K562 (cell line): Measurements from ENCODE around the gene ZNF284. TPM values are rescaled to one million over a fixed set of nuclear protein-coding genes. Genes with fewer than 3 reads are reported as not detected.

Experiments used
- ATAC-seq: fragments of 200-7000 bp; cut with Tn5 transposase; 3 replicates; pipeline ENCODE4 v1.9.1; 2020; ENCODE audit warnings: moderate library complexity
- BruUV-seq: library from RNA; stranded (reverse); fragments of 400-500 nt; replicated peaks from 2 replicates; lab custom pipeline; 2021; lab: Mats Ljungman, UMichigan
- CTCF ChIA-PET: fragments of 300-600 bp; formaldehyde crosslinking; extraction: SDS; loops from one replicate; lab custom pipeline; 2021; ENCODE audit warnings: low intra/inter-chr PET ratio; lab: Yijun Ruan, JAX
- POLR2A ChIA-PET: fragments of 300-600, 350-650 bp; sonication (Branson Sonifier 250); formaldehyde crosslinking; extraction: SDS; loops from one replicate; lab custom pipeline; 2021; ENCODE audit warnings: antibody characterized with exemption, inconsistent platforms; lab: Yijun Ruan, JAX
- DNase-seq, 4 experiments: peaks; one replicate each; pipeline versions ENCODE4 v3.0.0 to v3.0.0-alpha.2; 2011 to 2018; ENCODE audit warnings: low spot score in 3 of 4, mixed read lengths in 3 of 4; ENCODE audit errors: extremely low read depth in 1 of 4
- FAIRE-seq: peaks from 2 replicates; lab custom pipeline; 2011; peaks lifted over from hg19 to GRCh38; lab: Jason Lieb, UNC
- H2AFZ ChIP-seq: 2 replicates; pipeline ENCODE4 v1.6.0; 2011; ENCODE audit warnings: low read depth, low read length, control low read depth, inconsistent platforms
- H3K27ac ChIP-seq: fragments of 200-600 bp; 3 replicates; pipeline ENCODE4 v1.8.0; 2011; ENCODE audit warnings: low read depth, mild to moderate bottlenecking, control low read depth, inconsistent platforms, low read length, moderate library complexity, mixed read lengths; ENCODE audit errors: extremely low read depth
- H3K27me3 ChIP-seq, 2 experiments: fragments of 300-600 bp in 1 of 2; 2 replicates in 1 of 2; 3 replicates in 1 of 2; pipeline versions ENCODE4 v1.6.0 to v1.8.0; 2011; ENCODE audit warnings: inconsistent platforms in 2 of 2, low read length in 2 of 2, mild to moderate bottlenecking in 1 of 2, mixed read lengths in 1 of 2, moderate library complexity in 1 of 2; ENCODE audit not compliant: control insufficient read depth in 2 of 2, insufficient read depth in 2 of 2
- H3K36me3 ChIP-seq: fragments of 300-600 bp; 3 replicates; pipeline ENCODE4 v1.8.0; 2011; ENCODE audit warnings: mild to moderate bottlenecking, low read length, inconsistent platforms; ENCODE audit not compliant: control insufficient read depth, insufficient read depth
- H3K4me1 ChIP-seq, 2 experiments: fragments of 200-600 bp in 1 of 2; replicated peaks in 1 of 2; 2 replicates in 1 of 2; 3 replicates in 1 of 2; pipeline versions ENCODE4 v1.5.1 to v1.8.0; 2011; ENCODE audit warnings: inconsistent platforms in 2 of 2, low read length in 2 of 2, mild to moderate bottlenecking in 1 of 2, mixed read lengths in 1 of 2, moderate library complexity in 1 of 2; ENCODE audit not compliant: control insufficient read depth in 2 of 2, insufficient read depth in 2 of 2
- H3K4me2 ChIP-seq: 2 replicates; pipeline ENCODE4 v1.6.1; 2011; ENCODE audit warnings: low read length, control low read depth, inconsistent platforms, mixed read lengths; ENCODE audit not compliant: insufficient read depth
- H3K4me3 ChIP-seq: fragments of 200-600 bp; sonication (generic), shearing (Covaris generic); 2 replicates; pipeline ENCODE4 v1.5.1; 2016; ENCODE audit warnings: control low read depth, inconsistent platforms
- H3K79me2 ChIP-seq: fragments of 200-600 bp; 3 replicates; pipeline ENCODE4 v1.8.0; 2011; ENCODE audit warnings: low read length, inconsistent platforms; ENCODE audit not compliant: control insufficient read depth, insufficient read depth
- H3K9ac ChIP-seq, 2 experiments: 2 replicates each; pipeline versions ENCODE4 v1.6.0 to v1.6.1; 2011; ENCODE audit warnings: low read depth in 2 of 2, low read length in 2 of 2, control low read depth in 1 of 2, inconsistent platforms in 1 of 2, mild to moderate bottlenecking in 1 of 2, mixed read lengths in 1 of 2; ENCODE audit not compliant: insufficient read depth in 1 of 2
- H3K9me1 ChIP-seq: one replicate; pipeline ENCODE4 v1.6.0; 2011; ENCODE audit warnings: inconsistent platforms, mild to moderate bottlenecking, low read length, moderate library complexity; ENCODE audit not compliant: control insufficient read depth, insufficient read depth
- H3K9me3 ChIP-seq: replicated peaks from 2 replicates; pipeline ENCODE4 v1.5.1; 2011; ENCODE audit warnings: low read depth, low read length, inconsistent platforms; ENCODE audit not compliant: control insufficient read depth, insufficient read depth
- H4K20me1 ChIP-seq: replicated peaks from 2 replicates; pipeline ENCODE4 v1.6.1; 2011; ENCODE audit warnings: low read length, inconsistent platforms, mixed read lengths; ENCODE audit not compliant: control insufficient read depth, insufficient read depth
- RBM22 ChIP-seq: fragments of 200-400 bp; formaldehyde crosslinking; IDR thresholded peaks from 2 replicates; pipeline ENCODE4 v1.6.1; 2018; ENCODE audit warnings: low read length, low read depth; ENCODE audit not compliant: poor library complexity, severe bottlenecking
- ZNF75A ChIP-seq: fragments of 450-650 bp; formaldehyde crosslinking; IDR thresholded peaks from 2 replicates; pipeline ENCODE4 v1.4.0; 2020; ENCODE audit warnings: mild to moderate bottlenecking
- WGBS: fragments of 100-300 bp; shearing (Covaris generic); methylation state at CpG from one replicate; pipeline ENCODE4 v1.1.6; 2016; ENCODE audit warnings: low coverage, mixed read lengths; ENCODE audit not compliant: insufficient coverage; ENCODE audit errors: missing lambda C conversion rate; 5-methylcytosine and 5-hydroxymethylcytosine counted together
- in situ Hi-C: fragments of 300-500 bp; cut with MboI; formaldehyde crosslinking; loops from 4 replicates; pipeline ENCODE4 v1.15.0; 2018; ENCODE audit warnings: inconsistent platforms, mixed read lengths
- intact Hi-C: fragments of 100-400 bp; cut with micrococcal nuclease; formaldehyde crosslinking; loops from 2 replicates; pipeline ENCODE4 v1.14.2; 2022
- polyA plus RNA-seq, 8 experiments: library from polyadenylated mRNA; depleted of rRNA in 4 of 8; stranded (reverse) in 5 of 8; unstranded in 3 of 8; fragments of >200 nt; fragmentation: Nextera tagmentation in 2 of 8; fragmentation: Illumina TruSeq in 1 of 8; extraction: Ambion mirVana in 2 of 8; extraction: Trizol in 1 of 8; gene quantifications; 2 replicates each; pipeline versions ENCODE4 v1.2.1 to v1.2.3, GENCODE V29; 2011 to 2014; ENCODE audit warnings: inconsistent platforms in 1 of 8, missing spikeins in 1 of 8
- small RNA-seq: library from RNA; depleted of rRNA; stranded (forward); fragments of <200 nt; gene quantifications from one replicate; pipeline ENCODE3, GENCODE V24; 2014
- total RNA-seq, 7 experiments: library from RNA; depleted of rRNA in 6 of 7; stranded (reverse); fragments of >200 nt in 6 of 7; fragmentation: Illumina TruSeq in 2 of 7; extraction: Trizol in 2 of 7; gene quantifications; 2 replicates each; pipeline versions ENCODE4 v1.2.1 to v1.2.3, GENCODE V29; 2011 to 2021; ENCODE audit warnings: low replicate concordance in 1 of 7

Gene ZNF284
- total and polyA plus RNA-seq, 9 of the 15 experiments (the other 6 are each of a cell fraction or from before 2014, with no cell fraction given) = 0.07 to 0.24 (median 0.20) TPM

DNA sequence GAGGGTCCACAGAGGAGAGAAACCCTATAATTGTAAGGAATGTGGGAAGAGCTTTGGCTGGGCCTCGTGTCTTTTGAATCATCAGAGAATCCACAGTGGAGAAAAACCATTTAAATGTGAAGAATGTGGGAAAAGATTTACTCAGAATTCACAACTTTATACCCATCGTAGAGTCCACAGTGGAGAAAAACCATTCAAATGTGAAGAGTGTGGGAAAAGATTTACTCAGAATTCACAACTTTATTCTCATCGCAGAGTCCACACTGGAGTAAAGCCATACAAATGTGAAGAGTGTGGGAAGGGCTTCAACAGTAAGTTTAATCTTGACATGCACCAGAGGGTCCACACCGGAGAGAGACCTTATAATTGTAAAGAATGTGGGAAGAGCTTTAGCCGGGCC, 60.0 kb downstream of the ZNF284 start:
- Histone ChIP-seq H3K79me2 (no peaks in the 10 kb centered on the region), H3K27me3 (no peaks in the 10 kb centered on the region), H3K4me3 (no peak overlapping the region), H3K9ac (no peak overlapping the region), H3K4me1 (no peaks in the 10 kb centered on the region), H3K9me3 (peaks cover 11% of the 10 kb centered on the region), H3K9me1 (no peaks in the 10 kb centered on the region), H3K27ac (no peak overlapping the region), H3K36me3 (no peaks in the 10 kb centered on the region; the same call in 2 of the 3 replicates), H4K20me1 (no peaks in the 10 kb centered on the region), H3K4me2 (no peak overlapping the region), H2AFZ (no peak overlapping the region)
- intact Hi-C loops (no loop called here), in situ Hi-C loops (no loop called here)
- no peak for FAIRE-seq
- no TSS peak for BruUV-seq
- POLR2A ChIA-PET = no interaction called here
- no peak for DNase-seq
- ATAC-seq = no peak
- CTCF ChIA-PET = no interaction called here
- TF ChIP-seq ZNF75A (CRISPR knock-in tag) = peak; percentile 95
- TF ChIP-seq RBM22 = no peak
- WGBS = 22% methylated on average over 5 of the region's 5 CpGs

Small RNAs within 50 kb of the gene (small RNA-seq; reads per million reads assigned to genes)
- not detected for gene RNU6-902P

Other genes starting within 250 kb of the ZNF284 start
Only the 7 nearest of the 15 such genes appear.
- gene ZNF155, start 88.0 kb upstream of the ZNF284 start, total RNA-seq (2014; rRNA removed) = 0.09 and 0.29 TPM in 2 replicates
- gene ZNF155, start 88.0 kb upstream of the ZNF284 start, total RNA-seq (2014; rRNA removed; fragmentation: Illumina TruSeq; extraction: Trizol) = 0.67 and 0.76 TPM in 2 replicates
- 0.26 and 0.29 TPM in 2 replicates for gene ZNF155, start 88.0 kb upstream of the ZNF284 start, total RNA-seq (2015; rRNA removed; fragmentation: Illumina TruSeq; extraction: Trizol)
- 0.47 and 0.62 TPM in 2 replicates for gene ZNF155, start 88.0 kb upstream of the ZNF284 start, total RNA-seq (2021)
- 0.09 and 0.20 TPM in 2 replicates for gene ZNF155, start 88.0 kb upstream of the ZNF284 start, polyA plus RNA-seq (2011; rRNA removed)
- gene ZNF155, start 88.0 kb upstream of the ZNF284 start, polyA plus RNA-seq (2014; fragmentation: Illumina TruSeq; extraction: Trizol) = 0.22 and 0.28 TPM in 2 replicates
- under 1 TPM; 0.37 to 0.53 TPM for gene ZNF155, start 88.0 kb upstream of the ZNF284 start, polyA plus RNA-seq (2014; fragmentation: Nextera tagmentation; extraction: Ambion mirVana)
- gene ZNF155, start 88.0 kb upstream of the ZNF284 start, polyA plus RNA-seq (2014; rRNA removed) = 0.26 and 0.40 TPM in 2 replicates
- gene ZNF230, start 69.2 kb upstream of the ZNF284 start, total RNA-seq (2014; rRNA removed) = 1.3 and 1.6 TPM in 2 replicates
- gene ZNF230, start 69.2 kb upstream of the ZNF284 start, total RNA-seq (2014; rRNA removed; fragmentation: Illumina TruSeq; extraction: Trizol) = 2.4 and 3.0 TPM in 2 replicates
- 1.6 and 2.3 TPM in 2 replicates for gene ZNF230, start 69.2 kb upstream of the ZNF284 start, total RNA-seq (2015; rRNA removed; fragmentation: Illumina TruSeq; extraction: Trizol)
- gene ZNF230, start 69.2 kb upstream of the ZNF284 start, total RNA-seq (2021) = 1.8 and 3.1 TPM in 2 replicates
- gene ZNF230, start 69.2 kb upstream of the ZNF284 start, polyA plus RNA-seq (2011; rRNA removed) = 2.2 and 4.0 TPM in 2 replicates
- gene ZNF230, start 69.2 kb upstream of the ZNF284 start, polyA plus RNA-seq (2014; fragmentation: Illumina TruSeq; extraction: Trizol) = 1.7 and 2.2 TPM in 2 replicates
- gene ZNF230, start 69.2 kb upstream of the ZNF284 start, polyA plus RNA-seq (2014; fragmentation: Nextera tagmentation; extraction: Ambion mirVana) = 1 to 10 TPM; 2.0 TPM
- 2.3 and 3.1 TPM in 2 replicates for gene ZNF230, start 69.2 kb upstream of the ZNF284 start, polyA plus RNA-seq (2014; rRNA removed)
- 2.2 and 4.2 TPM in 2 replicates for gene ZNF222, start 46.8 kb upstream of the ZNF284 start, total RNA-seq (2014; rRNA removed)
- 4.5 and 5.8 TPM in 2 replicates for gene ZNF222, start 46.8 kb upstream of the ZNF284 start, total RNA-seq (2014; rRNA removed; fragmentation: Illumina TruSeq; extraction: Trizol)
- gene ZNF222, start 46.8 kb upstream of the ZNF284 start, total RNA-seq (2015; rRNA removed; fragmentation: Illumina TruSeq; extraction: Trizol) = 2.3 and 3.0 TPM in 2 replicates
- 2.3 and 2.8 TPM in 2 replicates for gene ZNF222, start 46.8 kb upstream of the ZNF284 start, total RNA-seq (2021)
- gene ZNF222, start 46.8 kb upstream of the ZNF284 start, polyA plus RNA-seq (2011; rRNA removed) = 1.8 and 2.3 TPM in 2 replicates
- 3.6 and 3.8 TPM in 2 replicates for gene ZNF222, start 46.8 kb upstream of the ZNF284 start, polyA plus RNA-seq (2014; fragmentation: Illumina TruSeq; extraction: Trizol)
- 1 to 10 TPM; 2.4 to 3.6 TPM for gene ZNF222, start 46.8 kb upstream of the ZNF284 start, polyA plus RNA-seq (2014; fragmentation: Nextera tagmentation; extraction: Ambion mirVana)
- gene ZNF222, start 46.8 kb upstream of the ZNF284 start, polyA plus RNA-seq (2014; rRNA removed) = 2.8 and 4.6 TPM in 2 replicates
- 1.2 and 1.3 TPM in 2 replicates for gene ZNF223, start 20.1 kb upstream of the ZNF284 start, total RNA-seq (2014; rRNA removed)
- gene ZNF223, start 20.1 kb upstream of the ZNF284 start, total RNA-seq (2014; rRNA removed; fragmentation: Illumina TruSeq; extraction: Trizol) = 0.44 and 0.70 TPM in 2 replicates
- 0.54 and 0.57 TPM in 2 replicates for gene ZNF223, start 20.1 kb upstream of the ZNF284 start, total RNA-seq (2015; rRNA removed; fragmentation: Illumina TruSeq; extraction: Trizol)
- gene ZNF223, start 20.1 kb upstream of the ZNF284 start, total RNA-seq (2021) = 0.35 and 0.85 TPM in 2 replicates
- 0.21 and 0.26 TPM in 2 replicates for gene ZNF223, start 20.1 kb upstream of the ZNF284 start, polyA plus RNA-seq (2011; rRNA removed)
- 0.71 and 1.1 TPM in 2 replicates for gene ZNF223, start 20.1 kb upstream of the ZNF284 start, polyA plus RNA-seq (2014; fragmentation: Illumina TruSeq; extraction: Trizol)
- gene ZNF223, start 20.1 kb upstream of the ZNF284 start, polyA plus RNA-seq (2014; fragmentation: Nextera tagmentation; extraction: Ambion mirVana) = 1 to 10 TPM; 1.2 to 1.8 TPM
- 0.98 and 1.1 TPM in 2 replicates for gene ZNF223, start 20.1 kb upstream of the ZNF284 start, polyA plus RNA-seq (2014; rRNA removed)
- gene ZNF224, start 22.2 kb downstream of the ZNF284 start, total RNA-seq (2014; rRNA removed) = 6.5 and 6.9 TPM in 2 replicates
- gene ZNF224, start 22.2 kb downstream of the ZNF284 start, total RNA-seq (2014; rRNA removed; fragmentation: Illumina TruSeq; extraction: Trizol) = 10.7 and 14.7 TPM in 2 replicates
- gene ZNF224, start 22.2 kb downstream of the ZNF284 start, total RNA-seq (2015; rRNA removed; fragmentation: Illumina TruSeq; extraction: Trizol) = 9.2 and 11.2 TPM in 2 replicates
- gene ZNF224, start 22.2 kb downstream of the ZNF284 start, total RNA-seq (2021) = 7.3 and 10.0 TPM in 2 replicates
- gene ZNF224, start 22.2 kb downstream of the ZNF284 start, polyA plus RNA-seq (2011; rRNA removed) = 13.8 and 15.6 TPM in 2 replicates
- gene ZNF224, start 22.2 kb downstream of the ZNF284 start, polyA plus RNA-seq (2014; fragmentation: Illumina TruSeq; extraction: Trizol) = 7.9 and 8.7 TPM in 2 replicates
- gene ZNF224, start 22.2 kb downstream of the ZNF284 start, polyA plus RNA-seq (2014; fragmentation: Nextera tagmentation; extraction: Ambion mirVana) = 1 to 10 TPM; 4.4 to 7.1 TPM
- gene ZNF224, start 22.2 kb downstream of the ZNF284 start, polyA plus RNA-seq (2014; rRNA removed) = 9.1 and 12.2 TPM in 2 replicates
- gene ZNF225, start 41.2 kb downstream of the ZNF284 start, total RNA-seq (2014; rRNA removed) = 1.5 and 1.6 TPM in 2 replicates
- 3.9 and 5.3 TPM in 2 replicates for gene ZNF225, start 41.2 kb downstream of the ZNF284 start, total RNA-seq (2014; rRNA removed; fragmentation: Illumina TruSeq; extraction: Trizol)
- gene ZNF225, start 41.2 kb downstream of the ZNF284 start, total RNA-seq (2015; rRNA removed; fragmentation: Illumina TruSeq; extraction: Trizol) = 2.1 and 2.7 TPM in 2 replicates
- 2.3 and 4.2 TPM in 2 replicates for gene ZNF225, start 41.2 kb downstream of the ZNF284 start, total RNA-seq (2021)
- gene ZNF225, start 41.2 kb downstream of the ZNF284 start, polyA plus RNA-seq (2011; rRNA removed) = 1.8 and 2.5 TPM in 2 replicates
- 1.5 and 1.8 TPM in 2 replicates for gene ZNF225, start 41.2 kb downstream of the ZNF284 start, polyA plus RNA-seq (2014; fragmentation: Illumina TruSeq; extraction: Trizol)
- 1 to 10 TPM; 1.4 to 2.2 TPM for gene ZNF225, start 41.2 kb downstream of the ZNF284 start, polyA plus RNA-seq (2014; fragmentation: Nextera tagmentation; extraction: Ambion mirVana)
- 0.84 and 1.9 TPM in 2 replicates for gene ZNF225, start 41.2 kb downstream of the ZNF284 start, polyA plus RNA-seq (2014; rRNA removed)
- 0.69 and 0.82 TPM in 2 replicates for gene ZNF234, start 69.4 kb downstream of the ZNF284 start, total RNA-seq (2014; rRNA removed)
- 2.7 and 2.9 TPM in 2 replicates for gene ZNF234, start 69.4 kb downstream of the ZNF284 start, total RNA-seq (2014; rRNA removed; fragmentation: Illumina TruSeq; extraction: Trizol)
- gene ZNF234, start 69.4 kb downstream of the ZNF284 start, total RNA-seq (2015; rRNA removed; fragmentation: Illumina TruSeq; extraction: Trizol) = 1.4 and 1.6 TPM in 2 replicates
- gene ZNF234, start 69.4 kb downstream of the ZNF284 start, total RNA-seq (2021) = 1.6 and 1.9 TPM in 2 replicates
- 1.1 and 1.6 TPM in 2 replicates for gene ZNF234, start 69.4 kb downstream of the ZNF284 start, polyA plus RNA-seq (2011; rRNA removed)
- gene ZNF234, start 69.4 kb downstream of the ZNF284 start, polyA plus RNA-seq (2014; fragmentation: Illumina TruSeq; extraction: Trizol) = 1.2 and 1.9 TPM in 2 replicates
- gene ZNF234, start 69.4 kb downstream of the ZNF284 start, polyA plus RNA-seq (2014; fragmentation: Nextera tagmentation; extraction: Ambion mirVana) = 1 to 10 TPM; 1.5 to 1.9 TPM
- gene ZNF234, start 69.4 kb downstream of the ZNF284 start, polyA plus RNA-seq (2014; rRNA removed) = 0.85 and 2.0 TPM in 2 replicates